GM12891 (cell line): ENCODE data around the gene SNX1.
"Not testable (repeated sequence)": the region's sequence is repeated elsewhere in the genome, so short reads cannot be mapped to it uniquely, and the experiment has no call there.

Experiments used
- POLR2A ChIP-seq: IDR thresholded peaks from 2 replicates; pipeline ENCODE4 v1.6.1; 2011; ENCODE audit warnings: low read depth, low read length, control low read depth
- POLR2AphosphoS5 ChIP-seq: IDR thresholded peaks from 2 replicates; pipeline ENCODE4 v1.6.1; 2011; ENCODE audit warnings: low read depth, low read length, control low read depth

- TF ChIP-seq POLR2A, POLR2AphosphoS5: not testable (repeated sequence)
These were observed 42.1 kb upstream of the SNX1 start for GRCh38 chr15:64053674-64054073.
